GM18907 (cell line): Measurements from ENCODE around the gene TULP1.
"Not testable (repeated sequence)": the region's sequence is repeated elsewhere in the genome, so short reads cannot be mapped to it uniquely, and the experiment has no call there.

Experiments
- ATAC-seq: cut with Tn5 transposase; IDR thresholded peaks from one replicate; pipeline ENCODE4 v1.9.1; 2021; ENCODE audit warnings: mild to moderate bottlenecking, moderate library complexity; ENCODE audit not compliant: unreplicated experiment

Gene TULP1

GRCh38 chr6:35512740-35513139, at the start of gene TULP1:
TSS of gene TULP1 (minus strand) at chr6:35512896. CDS start at chr6:35512858, 38 bp downstream.
- no peak for ATAC-seq

GRCh38 chr6:35562060-35562459, 49.4 kb upstream of the TULP1 start:
- ATAC-seq, result no peak

DNA sequence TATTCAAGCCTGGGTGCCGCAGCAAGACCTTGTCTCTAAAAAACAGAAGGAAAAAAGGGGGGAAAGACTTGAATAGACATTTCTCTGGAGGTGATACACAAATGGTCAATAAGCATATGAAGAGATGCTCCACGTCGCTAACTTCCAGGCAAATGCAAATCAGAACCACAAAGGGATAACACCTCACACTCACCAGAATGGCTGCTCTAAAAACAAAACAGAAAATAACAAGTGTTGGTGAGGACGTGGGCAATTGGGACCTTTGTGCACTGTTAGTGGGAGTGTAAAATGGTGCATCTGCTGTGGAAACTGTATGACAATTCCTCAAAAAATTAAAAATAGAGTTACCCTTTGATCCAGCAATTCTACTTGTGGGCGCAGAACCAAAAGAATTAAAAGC, 48.4 kb upstream of the TULP1 start:
- ATAC-seq, result no peak

DNA sequence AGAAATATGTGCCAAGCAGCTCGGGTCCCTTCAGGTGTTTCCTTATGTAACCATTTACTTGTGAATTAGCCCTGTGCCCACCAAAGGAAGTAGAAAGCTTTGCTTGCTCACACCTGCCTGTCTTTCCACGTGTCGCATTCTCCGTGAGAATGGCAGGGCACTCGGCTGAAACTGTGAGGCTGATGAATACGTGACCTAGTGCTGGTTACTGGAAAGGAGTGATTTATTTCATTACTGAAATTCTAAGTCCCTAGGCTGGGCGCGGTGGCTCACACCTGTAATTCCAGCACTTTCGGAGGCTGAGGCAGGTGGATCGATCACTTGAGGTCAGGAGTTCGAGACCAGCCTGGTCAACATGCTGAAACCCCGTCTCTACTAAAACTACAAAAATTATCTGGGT, 45.9 kb upstream of the TULP1 start:
- no peak for ATAC-seq

DNA sequence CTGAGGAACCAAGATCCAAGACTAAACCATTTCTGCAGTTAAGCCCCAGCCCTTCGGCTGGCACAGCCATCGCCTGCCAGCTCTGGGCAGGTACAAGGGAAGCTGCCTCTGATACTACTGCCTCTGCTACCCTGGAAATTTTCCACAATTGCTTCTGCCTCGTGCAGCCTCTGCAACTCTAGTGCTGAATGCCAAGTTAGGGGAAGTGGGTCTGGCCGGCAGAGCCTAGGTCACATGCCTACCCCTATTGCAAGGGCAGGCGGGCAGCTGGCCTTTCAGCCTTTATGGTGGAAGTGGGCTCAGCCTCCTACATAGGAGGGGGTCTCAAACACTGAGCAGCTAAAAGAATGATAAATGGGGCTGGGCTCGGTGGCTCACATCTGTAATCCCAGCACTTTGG, 44.5 kb upstream of the TULP1 start:
- ATAC-seq, result no peak

DNA sequence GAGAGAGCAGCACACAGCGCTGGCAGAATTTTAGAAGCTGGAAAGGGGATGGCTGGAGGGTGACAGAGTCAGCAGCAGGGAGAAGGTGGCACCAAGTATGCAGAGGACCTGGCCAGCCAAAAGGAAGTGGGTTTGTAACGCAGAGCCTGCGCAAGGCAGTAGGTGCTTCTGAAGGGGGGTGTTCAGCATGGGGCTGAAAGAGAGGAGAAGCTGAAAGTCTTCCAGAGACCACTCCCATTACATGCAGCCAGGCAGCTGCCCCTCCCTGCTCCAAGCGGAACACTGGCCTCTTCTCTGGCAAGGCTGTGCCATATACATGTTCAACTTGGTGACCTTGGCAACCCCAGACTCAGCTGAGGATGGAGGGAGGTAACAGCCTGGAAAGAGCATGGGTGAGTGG, 42.1 kb upstream of the TULP1 start:
- ATAC-seq, result no peak

DNA sequence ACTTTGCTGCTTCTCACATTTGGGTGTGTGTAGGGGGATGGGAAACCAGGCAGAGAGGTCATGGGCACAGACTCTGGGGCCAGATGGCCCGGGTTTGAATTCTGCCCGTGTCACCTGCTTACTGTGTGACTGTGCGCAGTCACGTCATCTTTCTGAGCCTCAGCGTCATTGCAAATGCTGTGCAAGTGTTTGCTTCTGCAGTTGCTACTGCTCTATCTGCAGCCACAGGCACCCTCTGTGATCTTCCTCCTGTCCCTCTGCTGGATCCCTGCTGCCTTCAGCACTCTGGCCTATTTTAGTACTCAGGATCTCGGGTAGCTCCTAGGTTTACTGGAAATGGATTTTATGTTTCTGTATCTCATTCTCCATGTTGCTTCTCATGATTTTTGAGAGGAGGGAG, 40.6 kb upstream of the TULP1 start:
- ATAC-seq, result no peak

DNA sequence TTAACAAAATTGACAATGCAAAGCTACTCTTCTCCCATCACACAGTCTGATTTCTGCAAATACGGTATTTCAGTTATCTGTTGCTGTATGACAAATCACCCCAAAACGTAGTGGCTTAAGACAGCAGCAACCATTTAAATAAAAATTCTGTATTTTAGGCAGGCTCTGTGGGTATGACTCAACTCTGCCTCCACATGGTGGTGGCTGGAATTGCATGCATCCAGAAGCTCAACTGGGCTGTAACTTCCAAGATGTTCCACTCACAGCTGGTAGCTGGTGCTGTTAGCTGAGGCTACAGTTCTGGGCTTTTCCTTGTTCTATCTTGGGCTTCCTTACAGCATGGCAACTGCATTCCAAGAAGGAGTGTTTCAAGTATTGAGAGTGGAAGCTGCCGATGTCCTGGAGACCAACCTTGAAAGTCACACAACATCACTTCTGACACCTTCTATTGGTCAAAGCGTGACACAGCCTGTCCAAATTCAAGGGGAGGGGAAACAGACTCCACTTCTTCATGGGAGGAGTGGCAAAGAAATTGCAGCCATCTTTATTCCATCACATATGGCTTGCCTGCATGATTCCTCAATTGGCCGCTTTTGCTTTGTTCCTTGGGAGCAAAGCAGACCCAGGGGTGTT, 39.7 kb upstream of the TULP1 start:
- ATAC-seq, result no peak

DNA sequence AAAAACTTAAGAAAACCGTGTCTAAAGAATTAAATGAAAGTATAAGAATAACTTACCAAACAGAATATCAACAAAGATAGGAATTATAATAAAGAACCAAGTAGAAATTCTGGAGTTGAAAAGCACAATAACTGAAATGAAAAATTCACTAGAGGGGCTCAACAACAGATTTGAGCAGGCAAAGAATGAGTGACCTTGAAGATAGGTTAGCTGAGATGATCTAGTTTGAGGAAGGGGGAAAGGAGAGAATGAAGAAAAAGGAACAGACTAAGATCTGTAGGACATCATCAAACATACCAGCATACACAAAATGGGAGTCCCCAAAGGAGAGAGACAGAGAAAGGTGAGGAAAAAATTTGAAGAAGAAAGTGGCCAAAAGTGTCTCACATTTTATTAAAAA, 37.7 kb upstream of the TULP1 start:
- no peak for ATAC-seq

DNA sequence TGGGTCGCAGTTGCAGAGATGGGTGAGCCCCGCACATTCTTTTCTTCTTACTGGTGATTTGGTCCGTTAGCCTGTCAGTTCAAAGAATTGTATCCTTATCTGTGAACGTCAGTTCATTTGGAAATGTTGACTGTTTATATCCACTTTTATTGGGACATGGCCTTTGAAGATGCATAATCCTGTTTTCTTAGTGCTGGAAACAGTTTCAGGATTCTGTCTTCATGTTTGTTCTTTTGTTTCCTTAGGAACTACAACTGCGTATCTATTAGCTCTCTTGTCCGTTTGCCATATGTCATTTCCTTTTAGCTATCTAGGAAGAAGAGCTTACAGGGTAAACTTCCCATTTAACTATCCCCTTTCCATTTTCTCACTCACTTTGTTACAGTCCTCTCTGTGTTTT, 35.0 kb upstream of the TULP1 start:
- ATAC-seq, result no peak

GRCh38 chr6:35544769-35545361, 32.2 kb upstream of the TULP1 start:
- no peak for ATAC-seq

DNA sequence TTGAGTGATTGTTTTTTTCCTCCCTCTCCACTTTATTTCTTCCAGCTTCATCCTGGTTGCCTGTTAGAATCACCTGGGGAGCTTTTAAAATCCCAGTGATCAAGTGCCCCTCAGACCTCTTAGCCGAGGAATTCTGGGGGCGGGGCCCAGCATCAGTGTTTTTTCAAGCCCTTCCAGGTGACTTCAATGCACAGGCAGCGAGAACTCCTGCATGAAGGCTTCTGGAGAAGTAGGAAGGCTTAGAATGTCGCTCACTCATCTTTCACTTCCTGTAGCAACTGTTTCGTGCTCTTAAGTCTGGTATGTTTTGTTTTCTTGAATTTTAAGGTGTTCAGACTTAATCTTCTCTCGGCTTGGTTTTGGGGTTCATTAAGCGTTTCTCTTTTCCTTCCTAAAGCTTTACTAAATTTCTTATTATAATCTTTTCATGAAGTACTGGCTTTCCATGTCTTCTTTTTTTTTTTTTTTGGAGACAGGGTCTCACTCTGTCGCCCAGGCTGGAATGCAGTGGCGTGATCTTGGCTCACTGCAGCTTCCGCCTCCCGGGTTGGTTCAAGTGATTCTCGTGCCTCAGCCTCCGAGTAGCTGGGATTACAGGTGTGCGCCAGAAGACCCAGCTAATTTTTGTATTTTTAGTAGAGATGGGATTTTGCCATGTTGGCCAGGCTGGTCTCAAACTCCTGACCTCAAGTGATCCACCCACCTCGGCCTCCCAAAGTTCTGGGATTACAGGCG, 30.9 kb upstream of the TULP1 start:
- no peak for ATAC-seq

- no peak for ATAC-seq
These were observed 29.1 kb upstream of the TULP1 start for GRCh38 chr6:35541836-35542235.

- ATAC-seq, result no peak
These were observed 26.5 kb upstream of the TULP1 start for GRCh38 chr6:35539223-35539622.

GRCh38 chr6:35535847-35536246, 23.2 kb upstream of the TULP1 start:
- not testable (repeated sequence) for ATAC-seq

- ATAC-seq, result no peak
These were observed 21.9 kb upstream of the TULP1 start for GRCh38 chr6:35534407-35535170.

- no peak for ATAC-seq
These were observed 21.3 kb upstream of the TULP1 start for GRCh38 chr6:35533981-35534380.

GRCh38 chr6:35532126-35532525, 19.4 kb upstream of the TULP1 start:
- ATAC-seq, result no peak

DNA sequence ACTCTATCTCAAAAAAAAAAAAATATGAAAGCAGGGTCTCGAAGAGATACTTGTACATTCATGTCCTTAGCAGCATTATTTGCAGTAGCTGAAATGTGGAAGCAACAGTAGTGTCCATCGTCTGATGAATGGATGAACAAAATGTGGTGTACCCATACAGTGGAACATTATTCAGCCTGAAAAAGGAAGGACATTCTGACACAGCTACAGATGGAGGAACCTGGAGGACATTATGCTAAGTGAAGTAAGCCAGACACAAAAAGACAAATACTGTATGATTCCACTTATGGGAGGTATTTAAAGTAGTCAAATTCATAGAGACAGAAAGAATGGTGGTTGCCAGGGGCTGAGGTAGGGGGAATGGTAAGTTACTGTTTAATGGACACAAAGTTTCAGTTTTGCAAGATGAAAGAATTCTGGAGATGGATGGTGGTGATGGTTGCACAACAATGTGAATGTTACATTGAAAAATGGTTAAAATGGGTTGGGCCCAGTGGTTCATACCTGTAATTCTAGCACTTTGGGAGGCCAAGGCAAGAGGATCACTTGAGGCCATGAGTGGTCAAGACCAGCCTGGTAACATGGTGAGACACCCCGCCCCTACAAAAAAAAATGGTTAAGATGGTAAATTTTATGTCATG, 11.8 kb upstream of the TULP1 start:
- no peak for ATAC-seq

- ATAC-seq, result peak; percentile 54
These were observed 10.3 kb upstream of the TULP1 start for GRCh38 chr6:35522660-35523658.
